Measurements from ENCODE around the gene C12orf43.

DNA sequence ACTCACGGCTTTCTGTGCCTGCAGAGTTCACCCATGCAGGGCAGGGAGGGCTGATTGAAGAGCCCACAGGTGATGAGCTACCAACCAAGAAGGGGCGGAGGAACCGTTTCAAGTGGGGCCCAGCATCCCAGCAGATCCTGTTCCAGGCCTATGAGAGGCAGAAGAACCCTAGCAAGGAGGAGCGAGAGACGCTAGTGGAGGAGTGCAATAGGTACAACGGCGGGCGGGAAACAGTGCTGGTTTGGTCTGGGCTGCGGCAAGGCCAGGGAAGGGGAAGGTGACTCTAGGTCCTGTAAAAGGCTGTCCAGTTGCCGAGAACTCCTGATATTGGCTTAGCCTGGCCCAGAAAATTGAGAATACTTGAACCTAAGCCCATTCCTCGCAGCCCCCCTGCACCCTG is 22.8 kb downstream of the C12orf43 start:
- no peak for TF ChIP-seq CTCF (IDR thresholded peaks at IDR 0.05)
- TF ChIP-seq POLR2AphosphoS5 (IDR thresholded peaks at IDR 0.05) = no peak
